ENCODE results near the gene PPM1H. TPM values are rescaled to one million over a fixed set of nuclear protein-coding genes. Genes with fewer than 3 reads are reported as not detected.

Gene PPM1H
- total and polyA plus RNA-seq, 12 donors = 0.81 to 5.5 (median 2.6) TPM

DNA sequence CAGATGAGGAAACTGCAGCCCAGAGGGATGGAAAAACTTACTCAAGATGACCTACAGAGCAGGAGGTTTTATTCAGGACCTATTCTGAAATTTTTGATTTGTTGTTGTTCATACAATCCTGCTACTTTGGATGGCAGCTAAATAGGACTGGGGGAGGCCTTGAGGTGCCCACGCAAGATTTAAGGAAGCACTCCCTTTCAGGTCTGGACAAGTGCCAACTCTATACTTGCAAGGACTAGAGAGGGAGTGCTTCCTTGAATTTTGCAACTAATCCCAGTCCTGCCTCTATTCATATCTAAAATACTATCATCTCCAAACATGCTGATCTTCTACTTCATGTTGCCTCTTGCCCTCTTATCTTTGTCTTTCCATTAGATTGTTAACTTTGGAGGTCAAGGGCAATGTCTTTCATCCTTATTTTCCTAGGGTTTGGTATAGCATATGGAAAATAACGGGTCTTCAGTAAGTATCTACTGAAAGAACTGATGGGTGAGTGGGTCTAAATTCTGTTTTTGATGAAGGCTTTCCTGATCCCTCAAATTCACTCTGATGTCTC lies 28.6 kb upstream of the PPM1H start:
- no peak overlapping the region for H3K4me3 ChIP-seq
- TF ChIP-seq POLR2A (IDR thresholded peaks at IDR 0.05) = no peak
- TF ChIP-seq, protein P1, sequence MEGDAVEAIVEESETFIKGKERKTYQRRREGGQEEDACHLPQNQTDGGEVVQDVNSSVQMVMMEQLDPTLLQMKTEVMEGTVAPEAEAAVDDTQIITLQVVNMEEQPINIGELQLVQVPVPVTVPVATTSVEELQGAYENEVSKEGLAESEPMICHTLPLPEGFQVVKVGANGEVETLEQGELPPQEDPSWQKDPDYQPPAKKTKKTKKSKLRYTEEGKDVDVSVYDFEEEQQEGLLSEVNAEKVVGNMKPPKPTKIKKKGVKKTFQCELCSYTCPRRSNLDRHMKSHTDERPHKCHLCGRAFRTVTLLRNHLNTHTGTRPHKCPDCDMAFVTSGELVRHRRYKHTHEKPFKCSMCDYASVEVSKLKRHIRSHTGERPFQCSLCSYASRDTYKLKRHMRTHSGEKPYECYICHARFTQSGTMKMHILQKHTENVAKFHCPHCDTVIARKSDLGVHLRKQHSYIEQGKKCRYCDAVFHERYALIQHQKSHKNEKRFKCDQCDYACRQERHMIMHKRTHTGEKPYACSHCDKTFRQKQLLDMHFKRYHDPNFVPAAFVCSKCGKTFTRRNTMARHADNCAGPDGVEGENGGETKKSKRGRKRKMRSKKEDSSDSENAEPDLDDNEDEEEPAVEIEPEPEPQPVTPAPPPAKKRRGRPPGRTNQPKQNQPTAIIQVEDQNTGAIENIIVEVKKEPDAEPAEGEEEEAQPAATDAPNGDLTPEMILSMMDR (IDR thresholded peaks at IDR 0.05) = no peak
- no peaks in the 10 kb centered on the region for H3K36me3 ChIP-seq (replicated peaks in 1 of 2)
- H3K27me3 ChIP-seq = no peaks in the 10 kb centered on the region
- intact Hi-C loops (cut with DNase I) = no loop called here
- no peak for DNase-seq
- WGBS, 4 donors = 34 to 61% (median 52%) methylated on average over 2 of the region's 2 CpGs
- H3K27ac ChIP-seq = no peak overlapping the region
- H3K4me1 ChIP-seq (replicated peaks in 1 of 2) = no peaks in the 10 kb centered on the region
- H3K9me3 ChIP-seq (replicated peaks in 1 of 3) = no peaks in the 10 kb centered on the region

DNA sequence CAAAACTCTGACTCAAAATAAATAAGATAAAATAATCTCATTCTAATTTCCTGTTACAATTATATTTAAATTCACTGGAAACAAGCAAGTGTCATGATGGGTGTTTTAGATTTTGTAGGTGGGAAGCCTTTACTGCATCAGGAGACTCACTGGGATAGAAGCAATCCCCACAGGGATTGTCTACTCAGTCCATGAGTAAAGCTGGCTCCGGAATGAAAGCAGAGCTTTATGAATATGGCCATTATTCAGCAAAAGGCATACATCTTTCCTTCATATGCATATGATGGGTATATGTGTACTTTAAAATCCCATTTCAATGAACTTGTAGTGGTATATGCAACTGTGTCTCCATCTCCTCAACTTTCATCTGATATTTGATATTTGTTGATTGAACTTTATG lies 25.4 kb upstream of the PPM1H start:
- no peaks in the 10 kb centered on the region for H3K36me3 ChIP-seq (replicated peaks in 1 of 2)
- H3K9me3 ChIP-seq (replicated peaks in 1 of 3) = no peaks in the 10 kb centered on the region
- no peak overlapping the region for H3K27ac ChIP-seq
- 73 to 100% (median 89%) methylated on average over 1 of the region's 1 CpG for WGBS, 4 donors
- no peak for DNase-seq
- intact Hi-C loops (cut with DNase I) = no loop called here
- TF ChIP-seq POLR2A (IDR thresholded peaks at IDR 0.05) = no peak
- TF ChIP-seq, protein P1 (IDR thresholded peaks at IDR 0.05) = no peak
- H3K27me3 ChIP-seq = no peaks in the 10 kb centered on the region
- no peaks in the 10 kb centered on the region for H3K4me1 ChIP-seq (replicated peaks in 1 of 2)
- no peak overlapping the region for H3K4me3 ChIP-seq

DNA sequence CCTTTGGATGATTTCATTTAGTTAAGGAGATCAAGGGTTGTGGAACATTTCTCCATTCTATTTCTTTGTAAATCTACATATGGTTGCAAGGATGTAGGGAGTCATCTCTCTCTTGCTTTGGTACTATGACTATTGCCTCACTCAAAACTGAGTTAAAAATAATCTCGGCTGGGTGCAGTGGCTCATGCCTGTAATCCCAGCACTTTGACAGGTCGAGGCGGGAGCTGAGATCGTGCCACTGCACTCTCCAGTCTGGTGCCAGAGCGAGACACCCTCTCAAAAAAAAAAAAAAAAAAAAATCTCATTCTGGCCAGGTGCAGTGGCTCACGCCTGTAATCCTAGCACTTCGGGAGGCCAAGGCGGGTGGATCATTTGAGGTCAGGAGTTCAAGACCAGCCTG lies 24.8 kb upstream of the PPM1H start:
- Histone ChIP-seq H3K9me3 (replicated peaks in 1 of 3) (no peaks in the 10 kb centered on the region), H3K4me3 (no peak overlapping the region), H3K27ac (no peak overlapping the region), H3K4me1 (replicated peaks in 1 of 2) (no peaks in the 10 kb centered on the region), H3K27me3 (no peaks in the 10 kb centered on the region), H3K36me3 (replicated peaks in 1 of 2) (no peaks in the 10 kb centered on the region)
- DNase-seq = no peak
- WGBS, 4 donors = 75 to 82% (median 78%) methylated on average over 8 of the region's 8 CpGs
- TF ChIP-seq POLR2A (IDR thresholded peaks at IDR 0.05) = no peak
- TF ChIP-seq, protein P1 (IDR thresholded peaks at IDR 0.05) = no peak
- intact Hi-C loops (cut with DNase I) = no loop called here

DNA sequence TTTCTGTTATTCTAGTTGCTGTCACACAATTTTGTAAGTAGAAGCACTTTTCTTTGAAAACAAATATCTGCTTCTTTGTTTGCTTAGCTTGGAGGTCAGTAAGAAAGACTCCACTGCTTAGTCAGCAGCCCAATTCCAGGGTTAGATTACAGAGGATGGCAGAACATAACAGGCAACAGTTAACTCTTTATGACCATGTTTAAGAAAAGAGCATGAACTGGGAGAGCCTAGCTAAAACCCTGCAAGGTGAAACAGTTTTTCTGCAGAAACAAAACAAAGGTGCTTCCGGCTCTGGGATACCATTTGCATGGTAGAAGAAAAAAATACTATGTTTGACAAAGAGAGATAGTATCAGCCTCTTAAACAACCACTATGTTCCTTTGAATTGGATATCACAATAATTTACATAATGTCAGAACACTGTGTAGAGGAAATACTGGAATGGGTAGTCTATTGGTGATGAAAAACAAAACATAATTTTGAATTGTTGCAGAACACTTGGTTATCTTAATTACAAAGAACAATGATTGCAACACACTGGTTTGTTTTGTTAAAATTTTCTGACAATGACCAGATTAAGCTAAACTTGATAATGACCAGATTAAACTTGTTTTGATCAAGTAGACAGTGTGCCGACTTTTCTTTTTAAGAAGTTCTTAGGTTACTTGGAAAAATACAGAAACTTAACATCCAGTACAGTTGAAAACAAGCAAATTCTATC lies 22.4 kb upstream of the PPM1H start:
- intact Hi-C loops (cut with DNase I) = no loop called here
- H3K36me3 ChIP-seq (replicated peaks in 1 of 2) = no peaks in the 10 kb centered on the region
- WGBS, 4 donors = 64 to 72% (median 71%) methylated on average over 2 of the region's 2 CpGs
- H3K4me3 ChIP-seq = no peak overlapping the region
- no peaks in the 10 kb centered on the region for H3K27me3 ChIP-seq
- DNase-seq = no peak
- H3K27ac ChIP-seq = no peak overlapping the region
- H3K9me3 ChIP-seq (replicated peaks in 1 of 3) = no peaks in the 10 kb centered on the region
- no peaks in the 10 kb centered on the region for H3K4me1 ChIP-seq (replicated peaks in 1 of 2)
- TF ChIP-seq POLR2A (IDR thresholded peaks at IDR 0.05) = no peak
- TF ChIP-seq, protein P1 (IDR thresholded peaks at IDR 0.05) = no peak

All from adrenal gland (tissue), 12 donors.